ENCODE measurements around the gene LSAMP. TPM values are rescaled to one million over a fixed set of nuclear protein-coding genes. Genes with fewer than 3 reads are reported as not detected.

Gene LSAMP
- polyA plus RNA-seq, 1 experiment: 2.7 TPM

- no peak for DNase-seq (ENCODE audit: low read depth)
- TF ChIP-seq, protein P1, sequence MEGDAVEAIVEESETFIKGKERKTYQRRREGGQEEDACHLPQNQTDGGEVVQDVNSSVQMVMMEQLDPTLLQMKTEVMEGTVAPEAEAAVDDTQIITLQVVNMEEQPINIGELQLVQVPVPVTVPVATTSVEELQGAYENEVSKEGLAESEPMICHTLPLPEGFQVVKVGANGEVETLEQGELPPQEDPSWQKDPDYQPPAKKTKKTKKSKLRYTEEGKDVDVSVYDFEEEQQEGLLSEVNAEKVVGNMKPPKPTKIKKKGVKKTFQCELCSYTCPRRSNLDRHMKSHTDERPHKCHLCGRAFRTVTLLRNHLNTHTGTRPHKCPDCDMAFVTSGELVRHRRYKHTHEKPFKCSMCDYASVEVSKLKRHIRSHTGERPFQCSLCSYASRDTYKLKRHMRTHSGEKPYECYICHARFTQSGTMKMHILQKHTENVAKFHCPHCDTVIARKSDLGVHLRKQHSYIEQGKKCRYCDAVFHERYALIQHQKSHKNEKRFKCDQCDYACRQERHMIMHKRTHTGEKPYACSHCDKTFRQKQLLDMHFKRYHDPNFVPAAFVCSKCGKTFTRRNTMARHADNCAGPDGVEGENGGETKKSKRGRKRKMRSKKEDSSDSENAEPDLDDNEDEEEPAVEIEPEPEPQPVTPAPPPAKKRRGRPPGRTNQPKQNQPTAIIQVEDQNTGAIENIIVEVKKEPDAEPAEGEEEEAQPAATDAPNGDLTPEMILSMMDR (IDR thresholded peaks at IDR 0.05; ENCODE audit: insufficient read depth, low read depth, low read length): no peak
- Histone ChIP-seq H3K27me3 (ENCODE audit: control insufficient read depth, insufficient read depth, low read length) (no peaks in the 10 kb centered on the region; the same call in 1 of the 2 replicates), H3K36me3 (ENCODE audit: control insufficient read depth, insufficient read depth, low read length) (no peaks in the 10 kb centered on the region), H3K4me3 (ENCODE audit: low read depth, low read length) (no peak overlapping the region)
- ChIA-PET POLR2A (no interaction called here), CTCF (no interaction called here)
Measured at GRCh38 chr3:116254541-116254940, 190.7 kb downstream of the LSAMP start.

DNA sequence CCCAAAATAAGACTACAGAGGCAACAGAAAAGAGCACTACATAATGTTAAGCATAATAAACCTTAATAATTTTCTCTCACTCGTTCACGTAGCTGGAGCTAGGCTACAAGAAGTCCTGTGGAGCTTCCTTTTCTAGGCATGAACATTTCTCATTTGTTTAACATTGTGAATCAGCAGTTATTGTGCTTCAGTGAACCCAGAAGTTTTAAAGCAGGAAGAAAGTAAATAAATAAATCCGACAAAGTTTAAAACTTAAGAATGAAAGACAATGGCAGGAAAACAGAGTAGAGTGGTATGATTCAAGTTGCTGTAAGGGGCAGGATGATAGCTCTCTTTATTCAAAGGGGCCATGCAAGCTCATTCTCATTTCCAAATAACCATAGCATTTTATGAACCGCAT is 191.8 kb downstream of the LSAMP start:
- ChIA-PET POLR2A (no interaction called here), CTCF (no interaction called here)
- DNase-seq (ENCODE audit: low read depth): no peak
- Histone ChIP-seq H3K4me3 (ENCODE audit: low read depth, low read length) (no peak overlapping the region), H3K36me3 (ENCODE audit: control insufficient read depth, insufficient read depth, low read length) (no peaks in the 10 kb centered on the region), H3K27me3 (ENCODE audit: control insufficient read depth, insufficient read depth, low read length) (no peaks in the 10 kb centered on the region; the same call in 1 of the 2 replicates)
- TF ChIP-seq, protein P1 (IDR thresholded peaks at IDR 0.05; ENCODE audit: insufficient read depth, low read depth, low read length): no peak

- POLR2A ChIA-PET: no interaction called here
Measured at GRCh38 chr3:116247605-116248004, 197.7 kb downstream of the LSAMP start.

GRCh38 chr3:116246406-116246980 is 198.8 kb downstream of the LSAMP start:
- TF ChIP-seq, protein P1 (IDR thresholded peaks at IDR 0.05; ENCODE audit: insufficient read depth, low read depth, low read length): no peak
- CTCF ChIA-PET: no interaction called here
- Histone ChIP-seq H3K36me3 (ENCODE audit: control insufficient read depth, insufficient read depth, low read length) (no peaks in the 10 kb centered on the region), H3K4me3 (ENCODE audit: low read depth, low read length) (no peak overlapping the region), H3K27me3 (ENCODE audit: control insufficient read depth, insufficient read depth, low read length) (no peaks in the 10 kb centered on the region)
- DNase-seq (ENCODE audit: low read depth): no peak
- POLR2A ChIA-PET: no interaction called here

More at GRCh38 chr3:116247605-116248004, 197.7 kb downstream of the LSAMP start:
- CTCF ChIA-PET: no interaction called here
- TF ChIP-seq, protein P1 (IDR thresholded peaks at IDR 0.05; ENCODE audit: insufficient read depth, low read depth, low read length): no peak
- no peaks in the 10 kb centered on the region for H3K36me3 ChIP-seq (ENCODE audit: control insufficient read depth, insufficient read depth, low read length)
- H3K27me3 ChIP-seq (ENCODE audit: control insufficient read depth, insufficient read depth, low read length): no peaks in the 10 kb centered on the region; the same call in 1 of the 2 replicates
- H3K4me3 ChIP-seq (ENCODE audit: low read depth, low read length): no peak overlapping the region
- DNase-seq (ENCODE audit: low read depth): no peak

DNA sequence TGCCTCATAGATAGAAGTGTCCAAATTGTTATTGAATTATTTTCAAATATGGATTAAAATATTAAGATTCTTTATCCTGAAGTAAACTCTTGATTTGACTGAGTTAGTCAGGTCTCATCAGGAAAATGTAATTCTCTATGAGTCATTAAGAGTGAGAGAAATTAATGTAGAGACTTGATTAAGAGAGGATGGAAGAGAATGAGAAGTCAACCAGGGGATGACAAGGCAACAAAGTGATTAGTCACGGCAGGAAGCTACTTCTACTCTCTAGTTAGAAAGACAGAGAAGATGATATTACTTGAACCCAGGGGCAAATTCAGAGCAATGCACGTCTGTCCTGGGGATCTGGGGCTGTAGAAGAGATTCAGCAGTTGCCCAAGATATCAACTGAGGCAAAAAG is 202.5 kb downstream of the LSAMP start:
- H3K36me3 ChIP-seq (ENCODE audit: control insufficient read depth, insufficient read depth, low read length): no peaks in the 10 kb centered on the region
- ChIA-PET CTCF (no interaction called here), POLR2A (no interaction called here)
- no peaks in the 10 kb centered on the region for H3K27me3 ChIP-seq (ENCODE audit: control insufficient read depth, insufficient read depth, low read length)
- no peak for DNase-seq (ENCODE audit: low read depth)
- no peak overlapping the region for H3K4me3 ChIP-seq (ENCODE audit: low read depth, low read length)
- TF ChIP-seq, protein P1 (IDR thresholded peaks at IDR 0.05; ENCODE audit: insufficient read depth, low read depth, low read length): no peak
